GM23338 (cell line): ENCODE data around the gene ALG9. TPM values are rescaled to one million over a fixed set of nuclear protein-coding genes. Genes with fewer than 3 reads are reported as not detected.

ENCODE experiments used
- ATAC-seq: fragments of 200-7000 bp; cut with Tn5 transposase; 3 replicates; pipeline ENCODE4 v1.9.1; 2020
- DNase-seq: peaks from one replicate; pipeline ENCODE4 v3.0.0-alpha.2; 2015; ENCODE audit warnings: low spot score
- H2AFZ ChIP-seq: fragments of 200-600 bp; sonication (generic); 2 replicates; pipeline ENCODE4 v1.8.0; 2016; ENCODE audit warnings: antibody characterized with exemption, mild to moderate bottlenecking, moderate library complexity
- H3F3A ChIP-seq: fragments of 200-600 bp; sonication (generic); replicated peaks from 2 replicates; pipeline ENCODE4 v1.8.0; 2017; ENCODE audit warnings: antibody characterized with exemption, mixed run types, low read depth
- H3K27ac ChIP-seq: fragments of 200-600 bp; sonication (generic); 2 replicates; pipeline ENCODE4 v1.6.1; 2016; ENCODE audit warnings: low read depth
- H3K27me3 ChIP-seq: fragments of 200-600 bp; sonication (generic); 2 replicates; pipeline ENCODE4 v1.8.0; 2016; ENCODE audit warnings: mild to moderate bottlenecking, mixed run types, moderate library complexity; ENCODE audit not compliant: insufficient read depth
- H3K36me3 ChIP-seq: fragments of 200-600 bp; sonication (generic); 2 replicates; pipeline ENCODE4 v1.8.0; 2016; ENCODE audit warnings: mild to moderate bottlenecking; ENCODE audit not compliant: insufficient read depth
- H3K4me1 ChIP-seq: fragments of 200-600 bp; sonication (generic); 2 replicates; pipeline ENCODE4 v1.8.0; 2016; ENCODE audit warnings: mild to moderate bottlenecking, moderate library complexity; ENCODE audit not compliant: insufficient read depth
- H3K4me2 ChIP-seq: fragments of 200-600 bp; sonication (generic); 2 replicates; pipeline ENCODE4 v1.7.1; 2017; ENCODE audit warnings: mixed run types
- H3K4me3 ChIP-seq: fragments of 200-600 bp; sonication (generic); 2 replicates; pipeline ENCODE4 v1.6.1; 2016; ENCODE audit warnings: mixed run types
- H3K79me2 ChIP-seq: fragments of 200-600 bp; sonication (generic); replicated peaks from 2 replicates; pipeline ENCODE4 v1.8.0; 2017; ENCODE audit warnings: mild to moderate bottlenecking; ENCODE audit not compliant: insufficient read depth
- H3K9me2 ChIP-seq: fragments of 200-600 bp; sonication (generic); 2 replicates; pipeline ENCODE4 v1.8.0; 2017; ENCODE audit not compliant: insufficient read depth
- H4K20me1 ChIP-seq: fragments of 200-600 bp; sonication (generic); replicated peaks from 2 replicates; pipeline ENCODE4 v1.8.0; 2017; ENCODE audit warnings: mild to moderate bottlenecking; ENCODE audit not compliant: insufficient read depth
- H3K27ac Mint-ChIP-seq: 2 replicates; pipeline ENCODE4 v1.8.0; 2020; ENCODE audit warnings: inconsistent platforms, mild to moderate bottlenecking, moderate library complexity, mixed read lengths
- H3K27me3 Mint-ChIP-seq: 3 replicates; pipeline ENCODE4 v1.8.0; 2022; ENCODE audit warnings: low read depth, mild to moderate bottlenecking, moderate library complexity, mixed read lengths, inconsistent platforms; ENCODE audit not compliant: insufficient read depth, poor library complexity
- H3K36me3 Mint-ChIP-seq: 3 replicates; pipeline ENCODE4 v1.8.0; 2021; ENCODE audit warnings: low read depth, mild to moderate bottlenecking, inconsistent platforms, moderate library complexity, mixed read lengths
- H3K4me1 Mint-ChIP-seq: 3 replicates; pipeline ENCODE4 v1.8.0; 2020; ENCODE audit warnings: mild to moderate bottlenecking, inconsistent platforms, mixed read lengths
- H3K4me3 Mint-ChIP-seq: 3 replicates; pipeline ENCODE4 v1.8.0; 2021; ENCODE audit warnings: moderate library complexity, mild to moderate bottlenecking, inconsistent platforms, mixed read lengths
- H3K9me3 Mint-ChIP-seq: 3 replicates; pipeline ENCODE4 v1.8.0; 2020; ENCODE audit warnings: moderate library complexity, mild to moderate bottlenecking, inconsistent platforms, mixed read lengths
- CREB1 ChIP-seq: fragments of 250-450 bp; sonication (Bioruptor Pico); IDR thresholded peaks from 2 replicates; pipeline ENCODE4 v1.5.0; 2020; ENCODE audit warnings: low read depth, mild to moderate bottlenecking, moderate library complexity
- EZH2 ChIP-seq: fragments of 200-600 bp; sonication (generic); IDR thresholded peaks from one replicate; pipeline ENCODE4 v1.8.0; 2017; ENCODE audit warnings: antibody characterized with exemption, mild to moderate bottlenecking, low read depth; ENCODE audit not compliant: unreplicated experiment
- EZH2phosphoT487 ChIP-seq: fragments of 200-600 bp; sonication (generic); IDR thresholded peaks from one replicate; pipeline ENCODE4 v1.8.1; 2018; ENCODE audit warnings: antibody characterized with exemption; ENCODE audit not compliant: unreplicated experiment
- NANOG ChIP-seq: IDR thresholded peaks from 2 replicates; pipeline ENCODE4 v1.6.1; 2016; ENCODE audit warnings: antibody characterized with exemption, borderline replicate concordance
- POLR2AphosphoS5 ChIP-seq: IDR thresholded peaks from 2 replicates; pipeline ENCODE4 v1.6.1; 2016; ENCODE audit warnings: antibody characterized with exemption, low read depth
- STAT1 ChIP-seq: IDR thresholded peaks from one replicate; pipeline ENCODE4 v1.6.1; 2016; ENCODE audit warnings: antibody characterized with exemption; ENCODE audit not compliant: unreplicated experiment
- ZNF114 ChIP-seq: fragments of 250-450 bp; sonication (Bioruptor Pico); IDR thresholded peaks from 2 replicates; pipeline ENCODE4 v1.5.0; 2020; ENCODE audit warnings: mild to moderate bottlenecking, moderate library complexity
- polyA plus RNA-seq: library from polyadenylated mRNA; unstranded; fragments of >200 nt; fragmentation: Nextera tagmentation; extraction: Ambion mirVana; gene quantifications from 2 replicates; pipeline ENCODE4 v1.2.1, GENCODE V29; 2016
- total RNA-seq: library from RNA; depleted of rRNA; stranded (reverse); fragments of >200 nt; shearing (Covaris generic); gene quantifications from 2 replicates; pipeline ENCODE4 v1.2.3, GENCODE V29; 2014
- TF ChIP-seq, protein P1 (sequence below), 2 experiments: fragments of 200-600 bp in 1 of 2; sonication (generic) in 1 of 2; conservative IDR thresholded peaks; 2 replicates each; pipeline versions ENCODE4 v1.5.1 to v1.6.1; 2016 to 2017; ENCODE audit warnings: antibody characterized with exemption in 2 of 2, low read depth in 2 of 2, mild to moderate bottlenecking in 2 of 2, moderate library complexity in 1 of 2
- TF ChIP-seq, protein P2 (sequence below): fragments of 250-450 bp; sonication (Bioruptor Pico); IDR thresholded peaks from 2 replicates; pipeline ENCODE4 v1.5.0; 2020; ENCODE audit warnings: mild to moderate bottlenecking, moderate library complexity
- TF ChIP-seq, protein P3 (sequence below): IDR thresholded peaks from 2 replicates; pipeline ENCODE4 v1.6.1; 2016; ENCODE audit warnings: antibody characterized with exemption

Gene ALG9
- total and polyA plus RNA-seq, 2 experiments from 2014 or later = 25.4 to 31.1 TPM

DNA sequence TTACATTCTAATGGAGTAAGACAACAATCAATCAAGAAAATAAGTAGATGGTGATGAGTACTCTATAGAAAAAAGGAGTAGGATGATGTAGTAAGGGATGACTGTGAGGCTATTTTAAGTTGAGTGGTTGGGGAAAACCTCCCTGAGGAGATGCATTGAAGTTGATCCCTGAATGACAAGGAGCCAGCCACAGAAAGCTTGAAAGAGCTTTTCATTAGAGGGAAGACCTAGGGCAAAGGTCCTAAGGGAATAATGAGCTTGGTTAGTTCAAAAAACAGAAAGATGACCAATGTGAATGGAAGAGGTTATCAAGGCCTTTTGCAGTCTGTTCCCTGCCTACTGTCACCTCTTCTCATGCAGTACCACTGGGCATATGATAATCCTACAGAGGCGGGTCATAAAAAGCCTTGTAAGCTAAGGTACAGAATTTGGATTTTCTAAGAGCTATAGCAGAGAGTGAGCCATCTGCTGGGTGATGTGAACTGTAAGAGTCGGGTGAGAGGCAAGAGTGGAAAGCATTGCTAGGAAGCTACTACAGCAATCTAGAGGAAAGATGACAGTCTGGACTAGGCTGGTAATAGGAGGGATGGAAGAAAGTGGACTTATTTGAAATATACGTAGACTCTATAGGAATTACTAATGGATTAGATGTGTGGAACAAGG, 108.3 kb downstream of the ALG9 start:
- Histone ChIP-seq H3K9me2 (no peaks in the 10 kb centered on the region), H4K20me1 (peaks cover 25% of the 10 kb centered on the region), H2AFZ (no peak overlapping the region), H3K36me3 (peaks cover 62% of the 10 kb centered on the region), H3K4me1 (peaks cover 22% of the 10 kb centered on the region), H3K27me3 (no peaks in the 10 kb centered on the region), H3K4me3 (no peak overlapping the region), H3K79me2 (peaks cover 41% of the 10 kb centered on the region), H3K4me2 (no peak overlapping the region), H3F3A (peaks cover 10% of the 10 kb centered on the region; the same call in 1 of the 2 replicates), H3K27ac (no peak overlapping the region)
- no peak for DNase-seq
- H3K27ac Mint-ChIP-seq = no peak overlapping the region
- H3K4me1 Mint-ChIP-seq = peaks cover 32% of the 10 kb centered on the region
- H3K27me3 Mint-ChIP-seq = peaks cover 2% of the 10 kb centered on the region
- H3K4me3 Mint-ChIP-seq = no peak overlapping the region
- ATAC-seq = no peak
- peaks cover 71% of the 10 kb centered on the region for H3K36me3 Mint-ChIP-seq
- H3K9me3 Mint-ChIP-seq = no peaks in the 10 kb centered on the region
- TF ChIP-seq, protein P1, sequence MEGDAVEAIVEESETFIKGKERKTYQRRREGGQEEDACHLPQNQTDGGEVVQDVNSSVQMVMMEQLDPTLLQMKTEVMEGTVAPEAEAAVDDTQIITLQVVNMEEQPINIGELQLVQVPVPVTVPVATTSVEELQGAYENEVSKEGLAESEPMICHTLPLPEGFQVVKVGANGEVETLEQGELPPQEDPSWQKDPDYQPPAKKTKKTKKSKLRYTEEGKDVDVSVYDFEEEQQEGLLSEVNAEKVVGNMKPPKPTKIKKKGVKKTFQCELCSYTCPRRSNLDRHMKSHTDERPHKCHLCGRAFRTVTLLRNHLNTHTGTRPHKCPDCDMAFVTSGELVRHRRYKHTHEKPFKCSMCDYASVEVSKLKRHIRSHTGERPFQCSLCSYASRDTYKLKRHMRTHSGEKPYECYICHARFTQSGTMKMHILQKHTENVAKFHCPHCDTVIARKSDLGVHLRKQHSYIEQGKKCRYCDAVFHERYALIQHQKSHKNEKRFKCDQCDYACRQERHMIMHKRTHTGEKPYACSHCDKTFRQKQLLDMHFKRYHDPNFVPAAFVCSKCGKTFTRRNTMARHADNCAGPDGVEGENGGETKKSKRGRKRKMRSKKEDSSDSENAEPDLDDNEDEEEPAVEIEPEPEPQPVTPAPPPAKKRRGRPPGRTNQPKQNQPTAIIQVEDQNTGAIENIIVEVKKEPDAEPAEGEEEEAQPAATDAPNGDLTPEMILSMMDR (conservative IDR thresholded peaks at IDR 0.05; ENCODE audit: low read depth in 2 of 2) = peak in 1 of 2 experiments; percentile 9; a peak in 1 of 4 replicates
- TF ChIP-seq NANOG = no peak

DNA sequence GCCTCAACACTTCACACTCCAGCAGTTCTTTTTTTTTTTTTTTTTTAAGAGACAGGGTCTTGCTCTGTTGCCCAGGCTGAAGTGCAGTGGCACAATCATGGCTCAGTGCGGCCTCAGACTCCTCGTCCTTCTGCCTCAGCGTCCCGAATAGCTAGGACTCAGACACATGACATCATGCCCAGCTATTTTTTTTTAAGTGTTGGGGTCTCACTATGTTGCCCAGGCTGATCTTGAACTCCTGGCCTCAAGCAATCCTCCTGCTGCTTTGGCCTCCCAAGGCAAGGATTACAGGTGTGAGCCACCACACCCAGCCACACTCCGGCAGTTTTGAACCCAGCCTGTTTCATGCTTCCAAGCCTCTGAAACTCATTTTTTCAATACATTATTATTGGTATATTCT, 108.9 kb downstream of the ALG9 start:
- Histone ChIP-seq H3K4me1 (peaks cover 18% of the 10 kb centered on the region), H3K36me3 (peaks cover 66% of the 10 kb centered on the region), H3K27ac (no peak overlapping the region), H3K27me3 (no peaks in the 10 kb centered on the region), H2AFZ (no peak overlapping the region), H3K4me3 (no peak overlapping the region), H3F3A (peaks cover 10% of the 10 kb centered on the region; the same call in 1 of the 2 replicates), H3K79me2 (peaks cover 41% of the 10 kb centered on the region), H3K9me2 (no peaks in the 10 kb centered on the region), H4K20me1 (peaks cover 30% of the 10 kb centered on the region), H3K4me2 (no peak overlapping the region)
- no peak for ATAC-seq
- Mint-ChIP-seq H3K27me3 (peaks cover 2% of the 10 kb centered on the region), H3K9me3 (no peaks in the 10 kb centered on the region), H3K27ac (no peak overlapping the region), H3K4me3 (no peak overlapping the region), H3K4me1 (peaks cover 30% of the 10 kb centered on the region), H3K36me3 (peaks cover 77% of the 10 kb centered on the region)
- no peak for DNase-seq
- TF ChIP-seq ZNF114 (CRISPR knock-in tag) (no peak), NANOG (no peak), POLR2AphosphoS5 (no peak), EZH2phosphoT487 (no peak), EZH2 (no peak), STAT1 (no peak), CREB1 (no peak)
- TF ChIP-seq, protein P2, sequence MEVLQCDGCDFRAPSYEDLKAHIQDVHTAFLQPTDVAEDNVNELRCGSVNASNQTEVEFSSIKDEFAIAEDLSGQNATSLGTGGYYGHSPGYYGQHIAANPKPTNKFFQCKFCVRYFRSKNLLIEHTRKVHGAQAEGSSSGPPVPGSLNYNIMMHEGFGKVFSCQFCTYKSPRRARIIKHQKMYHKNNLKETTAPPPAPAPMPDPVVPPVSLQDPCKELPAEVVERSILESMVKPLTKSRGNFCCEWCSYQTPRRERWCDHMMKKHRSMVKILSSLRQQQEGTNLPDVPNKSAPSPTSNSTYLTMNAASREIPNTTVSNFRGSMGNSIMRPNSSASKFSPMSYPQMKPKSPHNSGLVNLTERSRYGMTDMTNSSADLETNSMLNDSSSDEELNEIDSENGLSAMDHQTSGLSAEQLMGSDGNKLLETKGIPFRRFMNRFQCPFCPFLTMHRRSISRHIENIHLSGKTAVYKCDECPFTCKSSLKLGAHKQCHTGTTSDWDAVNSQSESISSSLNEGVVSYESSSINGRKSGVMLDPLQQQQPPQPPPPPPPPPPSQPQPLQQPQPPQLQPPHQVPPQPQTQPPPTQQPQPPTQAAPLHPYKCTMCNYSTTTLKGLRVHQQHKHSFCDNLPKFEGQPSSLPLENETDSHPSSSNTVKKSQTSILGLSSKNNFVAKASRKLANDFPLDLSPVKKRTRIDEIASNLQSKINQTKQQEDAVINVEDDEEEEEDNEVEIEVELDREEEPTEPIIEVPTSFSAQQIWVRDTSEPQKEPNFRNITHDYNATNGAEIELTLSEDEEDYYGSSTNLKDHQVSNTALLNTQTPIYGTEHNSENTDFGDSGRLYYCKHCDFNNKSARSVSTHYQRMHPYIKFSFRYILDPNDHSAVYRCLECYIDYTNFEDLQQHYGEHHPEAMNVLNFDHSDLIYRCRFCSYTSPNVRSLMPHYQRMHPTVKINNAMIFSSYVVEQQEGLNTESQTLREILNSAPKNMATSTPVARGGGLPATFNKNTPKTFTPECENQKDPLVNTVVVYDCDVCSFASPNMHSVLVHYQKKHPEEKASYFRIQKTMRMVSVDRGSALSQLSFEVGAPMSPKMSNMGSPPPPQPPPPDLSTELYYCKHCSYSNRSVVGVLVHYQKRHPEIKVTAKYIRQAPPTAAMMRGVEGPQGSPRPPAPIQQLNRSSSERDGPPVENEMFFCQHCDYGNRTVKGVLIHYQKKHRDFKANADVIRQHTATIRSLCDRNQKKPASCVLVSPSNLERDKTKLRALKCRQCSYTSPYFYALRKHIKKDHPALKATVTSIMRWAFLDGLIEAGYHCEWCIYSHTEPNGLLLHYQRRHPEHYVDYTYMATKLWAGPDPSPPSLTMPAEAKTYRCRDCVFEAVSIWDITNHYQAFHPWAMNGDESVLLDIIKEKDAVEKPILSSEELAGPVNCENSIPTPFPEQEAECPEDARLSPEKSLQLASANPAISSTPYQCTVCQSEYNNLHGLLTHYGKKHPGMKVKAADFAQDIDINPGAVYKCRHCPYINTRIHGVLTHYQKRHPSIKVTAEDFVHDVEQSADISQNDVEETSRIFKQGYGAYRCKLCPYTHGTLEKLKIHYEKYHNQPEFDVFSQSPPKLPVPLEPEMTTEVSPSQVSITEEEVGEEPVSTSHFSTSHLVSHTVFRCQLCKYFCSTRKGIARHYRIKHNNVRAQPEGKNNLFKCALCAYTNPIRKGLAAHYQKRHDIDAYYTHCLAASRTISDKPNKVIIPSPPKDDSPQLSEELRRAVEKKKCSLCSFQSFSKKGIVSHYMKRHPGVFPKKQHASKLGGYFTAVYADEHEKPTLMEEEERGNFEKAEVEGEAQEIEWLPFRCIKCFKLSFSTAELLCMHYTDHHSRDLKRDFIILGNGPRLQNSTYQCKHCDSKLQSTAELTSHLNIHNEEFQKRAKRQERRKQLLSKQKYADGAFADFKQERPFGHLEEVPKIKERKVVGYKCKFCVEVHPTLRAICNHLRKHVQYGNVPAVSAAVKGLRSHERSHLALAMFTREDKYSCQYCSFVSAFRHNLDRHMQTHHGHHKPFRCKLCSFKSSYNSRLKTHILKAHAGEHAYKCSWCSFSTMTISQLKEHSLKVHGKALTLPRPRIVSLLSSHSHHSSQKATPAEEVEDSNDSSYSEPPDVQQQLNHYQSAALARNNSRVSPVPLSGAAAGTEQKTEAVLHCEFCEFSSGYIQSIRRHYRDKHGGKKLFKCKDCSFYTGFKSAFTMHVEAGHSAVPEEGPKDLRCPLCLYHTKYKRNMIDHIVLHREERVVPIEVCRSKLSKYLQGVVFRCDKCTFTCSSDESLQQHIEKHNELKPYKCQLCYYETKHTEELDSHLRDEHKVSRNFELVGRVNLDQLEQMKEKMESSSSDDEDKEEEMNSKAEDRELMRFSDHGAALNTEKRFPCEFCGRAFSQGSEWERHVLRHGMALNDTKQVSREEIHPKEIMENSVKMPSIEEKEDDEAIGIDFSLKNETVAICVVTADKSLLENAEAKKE = no peak
- TF ChIP-seq, protein P3, sequence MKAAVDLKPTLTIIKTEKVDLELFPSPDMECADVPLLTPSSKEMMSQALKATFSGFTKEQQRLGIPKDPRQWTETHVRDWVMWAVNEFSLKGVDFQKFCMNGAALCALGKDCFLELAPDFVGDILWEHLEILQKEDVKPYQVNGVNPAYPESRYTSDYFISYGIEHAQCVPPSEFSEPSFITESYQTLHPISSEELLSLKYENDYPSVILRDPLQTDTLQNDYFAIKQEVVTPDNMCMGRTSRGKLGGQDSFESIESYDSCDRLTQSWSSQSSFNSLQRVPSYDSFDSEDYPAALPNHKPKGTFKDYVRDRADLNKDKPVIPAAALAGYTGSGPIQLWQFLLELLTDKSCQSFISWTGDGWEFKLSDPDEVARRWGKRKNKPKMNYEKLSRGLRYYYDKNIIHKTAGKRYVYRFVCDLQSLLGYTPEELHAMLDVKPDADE = no peak
